ENCODE data around the gene PIMREG. TPM values are rescaled to one million over a fixed set of nuclear protein-coding genes. Genes with fewer than 3 reads are reported as not detected.

PIMREG gene
- total RNA-seq, 2 donors from 2014 or later: 4.3 to 26.0 TPM

GRCh38 chr17:6498356-6498755, 54.1 kb downstream of the PIMREG start:
- Histone ChIP-seq H3K27me3 (no peaks in the 10 kb centered on the region), H3K27ac (no peak overlapping the region), H3K4me1 (no peaks in the 10 kb centered on the region), H3K9me3 (no peaks in the 10 kb centered on the region), H3K4me3 (no peak overlapping the region), H3K36me3 (no peaks in the 10 kb centered on the region), H3K9ac (ENCODE audit: low read depth in 2 of 2, low read length in 2 of 2) (no peak overlapping the region)
- intact Hi-C loops (cut with DNase I): no loop called here
- DNase-seq: no peak
- no peak for TF ChIP-seq CTCF (IDR thresholded peaks at IDR 0.05)

GRCh38 chr17:6498901-6499540, 54.8 kb downstream of the PIMREG start:
- Histone ChIP-seq H3K9ac (ENCODE audit: low read depth in 2 of 2, low read length in 2 of 2) (no peak overlapping the region), H3K4me3 (no peak overlapping the region), H3K36me3 (no peaks in the 10 kb centered on the region), H3K27ac (no peak overlapping the region), H3K9me3 (no peaks in the 10 kb centered on the region), H3K27me3 (no peaks in the 10 kb centered on the region), H3K4me1 (no peaks in the 10 kb centered on the region)
- intact Hi-C loops (cut with DNase I): no loop called here
- no peak for TF ChIP-seq CTCF (IDR thresholded peaks at IDR 0.05)
- no peak for DNase-seq

Other genes with a start within 250 kb of the PIMREG start
- gene AIPL1, start 9.3 kb upstream of the PIMREG start, total RNA-seq: not detected
- gene PITPNM3, start 112.1 kb downstream of the PIMREG start, total RNA-seq: 10 to 100 TPM; 11.3 to 18.2 TPM
- gene KIAA0753, start 196.3 kb downstream of the PIMREG start, total RNA-seq: 10 to 100 TPM; 15.7 to 18.5 TPM
- gene TXNDC17, start 196.6 kb downstream of the PIMREG start, total RNA-seq: 100 to 1,000 TPM; 167 to 207 TPM
- gene MED31, start 207.2 kb downstream of the PIMREG start, total RNA-seq: 10 to 100 TPM; 14.3 to 15.2 TPM
- gene C17orf100, start 207.3 kb downstream of the PIMREG start, total RNA-seq: 1 to 10 TPM; 1.5 to 1.9 TPM